HPDE6-E6E7 (cell line): ENCODE data around the gene MYLK2.

Experiments
- DNase-seq: peaks from one replicate; pipeline ENCODE4 v3.0.0; 2011; ENCODE audit warnings: missing footprints; ENCODE audit errors: extremely low spot score

Gene MYLK2

DNA sequence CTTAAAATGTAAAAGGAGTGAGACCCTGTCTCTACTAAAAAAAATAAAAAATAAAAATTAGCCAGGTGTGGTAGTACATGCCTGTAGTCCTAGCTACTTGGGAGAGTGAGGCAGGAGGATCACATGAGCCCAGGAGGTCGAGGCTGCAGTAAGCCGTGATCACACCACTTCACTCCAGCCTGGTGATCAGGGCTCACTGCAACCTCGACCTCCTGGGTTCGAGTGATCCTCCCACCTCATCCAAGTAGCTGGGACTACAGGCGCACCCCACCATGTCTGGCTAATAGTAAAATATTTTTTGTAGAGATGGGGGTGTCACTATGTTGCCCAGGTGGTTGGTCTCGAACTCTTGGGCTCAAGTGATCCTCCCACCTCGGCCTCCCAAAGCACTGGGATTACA, 34.3 kb downstream of the MYLK2 start:
- DNase-seq = no peak

DNA sequence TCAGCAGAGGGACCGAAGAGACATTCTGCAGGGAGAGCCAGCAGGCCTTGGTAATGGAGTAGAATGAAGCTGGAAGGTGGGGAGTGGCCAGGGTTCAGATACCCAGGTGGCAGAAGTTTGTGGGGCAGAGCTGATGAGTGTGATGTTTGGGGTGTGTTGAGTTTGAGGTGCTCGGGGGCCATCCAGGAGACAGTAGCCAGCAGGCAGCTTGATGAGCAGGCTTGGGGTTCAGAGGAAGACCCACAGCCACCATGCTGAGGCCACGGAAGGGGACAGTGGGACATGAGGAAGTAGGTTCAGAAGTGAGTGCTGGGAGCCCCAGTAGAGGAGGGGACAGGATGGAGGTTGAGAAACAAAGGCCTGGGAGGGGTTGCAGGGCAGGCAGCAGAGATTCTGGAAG, 37.4 kb downstream of the MYLK2 start:
- DNase-seq = no peak

GRCh38 chr20:31857861-31858759, 39.0 kb downstream of the MYLK2 start:
- no peak for DNase-seq

- DNase-seq = no peak
Observed at GRCh38 chr20:31858760-31859083, 39.6 kb downstream of the MYLK2 start.

DNA sequence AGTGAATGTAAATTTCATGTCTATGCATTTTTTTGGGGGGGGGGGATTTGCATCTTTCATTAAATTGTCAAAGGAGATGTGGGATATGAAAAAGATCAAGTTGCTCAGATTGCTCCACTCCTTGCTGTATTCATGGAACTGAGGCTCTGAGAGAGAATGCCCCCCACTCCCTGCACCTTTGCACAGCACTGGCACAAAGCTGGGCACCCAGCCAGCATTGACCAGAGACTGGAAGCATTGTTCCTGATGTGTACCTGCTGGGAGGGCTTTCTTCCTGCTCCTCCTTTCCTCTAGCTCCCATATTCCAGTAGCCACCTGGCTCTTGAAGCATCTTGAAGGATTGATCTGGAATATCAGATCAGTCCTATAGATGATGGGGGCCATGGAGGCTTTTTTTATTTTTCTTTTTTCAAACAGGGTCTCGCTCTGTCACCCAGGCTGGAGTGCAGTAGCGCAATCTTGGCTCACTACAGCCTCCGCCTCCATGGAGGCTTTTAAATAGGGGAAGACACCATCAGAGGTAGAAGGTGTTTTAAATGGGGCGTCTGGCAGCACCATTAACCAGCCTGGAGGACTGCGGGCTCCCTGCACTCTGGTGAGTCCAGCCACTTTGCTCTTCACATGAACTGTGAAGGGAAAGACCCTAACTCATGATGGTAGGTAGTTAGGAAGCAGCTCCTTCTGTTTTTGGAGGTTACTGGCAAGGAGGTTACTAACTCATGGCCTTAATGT, 40.3 kb downstream of the MYLK2 start:
- DNase-seq = no peak

DNA sequence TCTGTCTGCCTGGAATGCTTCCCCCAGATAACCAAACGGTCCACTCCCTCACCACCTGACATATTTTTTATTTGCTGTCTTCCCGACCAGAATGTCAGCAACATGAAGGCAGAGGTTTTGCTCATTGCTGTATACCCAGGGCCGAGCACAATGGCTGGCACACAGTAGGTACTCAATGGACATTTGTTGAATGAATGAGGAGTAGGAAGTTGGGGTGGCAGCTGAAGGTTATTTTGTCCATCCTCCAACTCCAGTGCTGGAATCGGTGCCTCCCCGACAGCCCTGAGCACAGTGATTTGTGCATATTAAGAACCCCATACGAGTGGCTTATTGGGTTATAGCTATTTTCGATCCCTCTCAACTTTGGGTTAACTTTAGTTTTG, 40.8 kb downstream of the MYLK2 start:
- no peak for DNase-seq

GRCh38 chr20:31860390-31861134, 41.4 kb downstream of the MYLK2 start:
- DNase-seq = no peak

DNA sequence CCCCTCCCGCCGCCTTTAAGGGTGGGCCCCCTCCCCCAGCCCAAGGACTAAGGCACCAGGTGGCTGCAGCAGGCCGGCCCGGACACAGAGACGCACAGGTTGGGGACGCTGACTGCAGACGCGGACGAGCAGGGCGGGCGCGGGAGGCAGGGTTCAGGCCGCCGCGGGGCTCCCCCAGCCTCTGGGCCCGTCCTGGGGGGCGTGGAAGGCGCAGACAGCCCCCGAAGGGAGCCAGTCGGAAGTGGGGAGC, 41.9 kb downstream of the MYLK2 start:
- DNase-seq = no peak

GRCh38 chr20:31861385-31862156, 42.4 kb downstream of the MYLK2 start:
- peak; percentile 76 for DNase-seq

- DNase-seq = no peak
Observed at GRCh38 chr20:31862157-31862470, 43.0 kb downstream of the MYLK2 start.

- no peak for DNase-seq
Observed at GRCh38 chr20:31862506-31862905, 43.4 kb downstream of the MYLK2 start.

DNA sequence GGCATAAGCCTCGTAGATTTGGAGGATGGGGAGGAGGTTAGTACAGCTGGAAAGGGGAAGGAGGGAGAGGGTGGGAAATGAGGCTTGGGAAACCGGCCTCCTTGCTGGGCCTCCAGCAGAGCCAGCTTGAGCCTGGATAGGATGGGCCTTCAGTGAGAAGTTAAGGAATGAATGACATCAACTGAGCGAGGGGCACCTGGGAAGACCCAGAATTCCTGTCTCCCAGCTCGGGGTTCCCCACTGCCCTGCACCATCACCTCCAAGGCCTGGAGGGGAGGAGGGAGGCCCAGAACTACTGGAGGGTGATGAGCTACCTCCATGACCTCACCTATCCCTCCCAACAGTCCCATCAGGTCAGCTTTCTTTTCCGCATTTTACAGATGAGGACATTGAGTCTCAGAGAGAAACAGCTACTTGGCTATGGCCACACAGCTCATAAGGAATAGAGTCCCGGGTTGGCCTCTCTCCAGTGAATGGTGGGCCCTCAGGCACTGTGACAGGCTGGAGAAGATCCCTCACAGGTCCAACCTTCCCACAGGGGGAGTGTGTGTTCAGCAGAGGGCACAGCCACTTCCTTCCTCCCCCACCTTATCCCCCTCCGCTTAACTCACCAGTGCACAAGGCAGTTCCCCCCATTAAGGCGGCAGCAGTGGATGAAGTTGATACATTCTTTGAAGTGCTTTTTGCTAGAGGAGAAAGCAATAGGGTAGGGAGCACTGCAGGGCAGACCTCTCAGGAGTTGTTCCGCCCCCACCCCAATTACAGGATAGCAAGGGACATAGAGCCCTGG, 44.3 kb downstream of the MYLK2 start:
- DNase-seq = no peak

DNA sequence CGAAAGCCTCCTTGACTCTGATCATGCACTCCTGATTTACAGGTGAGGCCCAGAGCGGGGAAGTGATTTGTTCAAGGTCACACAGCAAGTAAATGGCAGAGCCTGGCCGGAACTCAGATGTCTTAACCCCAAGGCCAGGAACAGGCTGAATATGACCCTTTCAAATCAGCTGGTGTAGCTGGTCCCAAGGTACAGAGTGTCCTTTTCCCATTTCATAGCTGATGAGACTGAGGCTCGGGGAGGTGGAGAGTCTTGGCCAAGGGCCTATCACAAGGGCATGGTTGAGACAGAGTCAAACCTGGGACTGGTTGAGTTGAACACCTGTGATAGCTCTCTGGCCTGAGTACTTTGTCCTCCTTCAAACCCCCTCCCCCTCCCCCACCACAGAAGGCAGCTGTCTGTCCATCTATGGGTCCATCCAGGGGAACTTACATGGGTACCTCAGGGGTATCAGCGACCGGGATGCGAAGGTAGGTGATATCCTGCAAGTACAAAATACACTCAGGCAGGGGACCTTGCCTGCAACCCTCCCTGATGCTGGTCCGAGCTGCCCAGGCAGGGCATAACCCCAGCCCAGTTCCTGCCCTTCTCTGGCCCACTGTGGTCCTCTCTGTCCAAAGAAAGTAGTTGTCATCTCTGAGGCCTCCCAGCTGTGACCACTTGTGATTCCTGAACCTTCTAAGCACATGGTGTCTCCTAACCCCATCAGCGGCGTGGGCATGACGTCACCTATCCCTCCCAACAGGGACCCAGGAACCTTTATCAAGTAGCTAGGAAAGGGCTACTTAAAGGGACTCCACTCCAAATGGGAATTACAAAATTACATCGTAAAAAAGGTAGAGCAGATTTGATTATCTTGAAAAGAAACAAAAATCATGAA, 45.6 kb downstream of the MYLK2 start:
- DNase-seq = no peak

DNA sequence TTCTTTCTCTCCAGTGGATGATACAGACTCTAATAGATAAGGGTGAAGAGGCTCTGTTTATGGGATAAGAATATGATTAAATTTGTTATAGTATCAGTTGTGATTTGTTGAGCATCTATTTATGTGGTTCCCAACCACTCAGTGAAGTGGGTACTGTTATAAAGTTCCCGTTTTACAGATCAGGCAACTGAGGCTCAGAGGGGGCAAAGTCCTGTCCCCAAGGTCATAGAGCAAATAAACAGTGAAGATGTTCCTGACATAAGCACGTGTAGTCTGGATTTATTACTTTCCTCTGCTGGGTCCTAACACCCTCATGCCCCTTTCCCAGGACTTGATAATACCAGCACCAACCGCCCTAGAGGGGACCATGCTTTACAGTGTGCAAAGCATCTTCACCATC, 47.1 kb downstream of the MYLK2 start:
- DNase-seq = no peak

DNA sequence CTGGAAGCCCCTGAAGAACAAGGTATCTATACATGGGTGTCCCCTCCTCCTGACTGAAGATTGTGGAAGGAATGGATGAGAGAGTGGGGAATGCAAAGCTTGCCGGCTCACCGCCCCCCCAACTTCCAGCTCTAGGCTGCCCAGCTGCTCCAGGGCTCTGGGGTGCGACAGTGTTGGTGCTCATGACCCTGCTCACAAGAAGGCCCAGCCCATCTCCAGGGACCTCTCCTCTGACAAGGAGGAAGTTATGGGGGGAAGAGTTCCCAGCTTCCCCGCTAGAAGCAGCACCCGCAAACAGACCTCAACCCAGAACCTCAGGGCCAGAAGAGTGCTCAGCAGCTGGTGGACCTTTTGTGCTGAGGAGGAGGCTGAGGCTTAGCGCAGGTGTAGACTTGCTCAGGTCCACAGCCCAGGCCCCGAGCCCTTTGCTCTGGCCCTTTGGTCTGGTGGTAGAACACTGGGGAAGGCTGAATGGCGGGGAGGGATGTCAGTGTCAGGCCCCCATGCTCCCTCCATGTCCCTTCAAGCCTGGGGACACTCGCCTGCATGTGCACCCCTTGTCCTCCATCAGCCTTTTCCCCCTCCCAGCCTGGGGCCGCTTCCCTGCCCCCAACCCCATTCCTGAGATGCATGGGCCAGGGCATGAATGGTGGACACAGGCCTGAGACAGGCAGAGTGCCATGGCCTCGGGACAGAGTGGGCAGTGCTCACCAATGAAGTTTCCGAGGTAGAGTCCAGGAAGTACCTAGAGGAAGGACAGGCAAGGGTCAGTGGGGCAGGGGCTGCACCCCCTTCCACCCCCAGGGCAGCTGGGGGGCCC, 49.9 kb downstream of the MYLK2 start:
- no peak for DNase-seq

GRCh38 chr20:31869673-31869941, 50.5 kb downstream of the MYLK2 start:
- no peak for DNase-seq

- no peak for DNase-seq
Observed at GRCh38 chr20:31869942-31870725, 51.0 kb downstream of the MYLK2 start, which contains the start of the genes DUSP15 and TTLL9. Gene DUSP15, minus strand, starts transcription at chr20:31870527. Its CDS starts 190 bp downstream, at chr20:31870337. Gene TTLL9, plus strand, starts transcription at chr20:31870634. Its CDS starts 493 bp downstream, at chr20:31871127.

GRCh38 chr20:31870726-31871617, 51.8 kb downstream of the MYLK2 start:
- no peak for DNase-seq
